HepG2 (cell line): Measurements from ENCODE around the gene MRPL38. TPM values are rescaled to one million over a fixed set of nuclear protein-coding genes. Genes with fewer than 3 reads are reported as not detected.
A peak's percentile ranks its signal among the peaks of the same experiment; 100 is the strongest.

Experiments used
- CHD4 ChIP-seq: fragments of 200-600 bp; sonication (generic); IDR thresholded peaks from 2 replicates; pipeline ENCODE4 v1.7.0; 2017; ENCODE audit warnings: mild to moderate bottlenecking, low read length, borderline replicate concordance
- GABPB1 ChIP-seq: IDR thresholded peaks from 2 replicates; pipeline ENCODE4 v1.6.1; 2016; ENCODE audit warnings: mild to moderate bottlenecking, missing genetic modification reagents, moderate library complexity, missing compliant biosample characterization
- GPN1 ChIP-seq: sonication (generic); formaldehyde crosslinking; IDR thresholded peaks from 2 replicates; pipeline ENCODE4 v1.5.1; 2020; ENCODE audit warnings: missing genetic modification reagents, borderline replicate concordance
- HOXA5 ChIP-seq: sonication (generic); formaldehyde crosslinking; IDR thresholded peaks from 2 replicates; pipeline ENCODE4 v1.4.0; 2020; ENCODE audit warnings: missing genetic modification reagents
- KDM3A ChIP-seq: IDR thresholded peaks from 2 replicates; pipeline ENCODE4 v1.6.1; 2018; ENCODE audit warnings: low read depth, missing compliant biosample characterization
- KLF12 ChIP-seq: sonication (generic); formaldehyde crosslinking; IDR thresholded peaks from 2 replicates; pipeline ENCODE4 v1.4.0; 2020; ENCODE audit warnings: missing genetic modification reagents, borderline replicate concordance
- KLF13 ChIP-seq: sonication (generic); formaldehyde crosslinking; IDR thresholded peaks from 2 replicates; pipeline ENCODE4 v1.4.0; 2020; ENCODE audit warnings: mild to moderate bottlenecking, missing genetic modification reagents
- MAZ ChIP-seq, 2 experiments: sonication (generic) in 1 of 2; formaldehyde crosslinking in 1 of 2; IDR thresholded peaks; 2 replicates each; pipeline versions ENCODE4 v1.5.0 to v1.6.1; 2012 to 2020; ENCODE audit warnings: low read depth in 2 of 2, mild to moderate bottlenecking in 2 of 2, borderline replicate concordance in 1 of 2, improper control_type of control experiment in 1 of 2, low read length in 1 of 2, missing genetic modification reagents in 1 of 2, moderate library complexity in 1 of 2
- MED1 ChIP-seq: sonication (generic); formaldehyde crosslinking; IDR thresholded peaks from 2 replicates; pipeline ENCODE4 v1.4.0; 2020; ENCODE audit warnings: missing genetic modification reagents
- NCOA1 ChIP-seq: sonication (generic); formaldehyde crosslinking; IDR thresholded peaks from 2 replicates; pipeline ENCODE4 v1.9.0; 2021; ENCODE audit warnings: missing genetic modification reagents
- NRL ChIP-seq: sonication (generic); formaldehyde crosslinking; IDR thresholded peaks from 2 replicates; pipeline ENCODE4 v1.5.0; 2020; ENCODE audit warnings: missing genetic modification reagents, mild to moderate bottlenecking, moderate library complexity, borderline replicate concordance
- PAX8 ChIP-seq: sonication (generic); formaldehyde crosslinking; IDR thresholded peaks from 2 replicates; pipeline ENCODE4 v1.8.0; 2022; ENCODE audit warnings: mild to moderate bottlenecking, missing genetic modification reagents, borderline replicate concordance
- PTBP1 ChIP-seq: fragments of 200-400 bp; formaldehyde crosslinking; IDR thresholded peaks from 2 replicates; pipeline ENCODE4 v1.6.1; 2018; ENCODE audit warnings: low read length, low read depth; ENCODE audit not compliant: poor library complexity, severe bottlenecking
- SRSF1 ChIP-seq: fragments of 200-400 bp; formaldehyde crosslinking; optimal IDR thresholded peaks from 2 replicates; pipeline ENCODE3; 2017; ENCODE audit warnings: mild to moderate bottlenecking, low read depth, low read length, moderate library complexity
- SSRP1 ChIP-seq: IDR thresholded peaks from 2 replicates; pipeline ENCODE4 v1.6.1; 2016; ENCODE audit warnings: control low read depth
- STAT5B ChIP-seq: sonication (generic); formaldehyde crosslinking; IDR thresholded peaks from 2 replicates; pipeline ENCODE4 v1.4.0; 2020; ENCODE audit warnings: missing genetic modification reagents
- TOPORS ChIP-seq: sonication (generic); formaldehyde crosslinking; IDR thresholded peaks from 2 replicates; pipeline ENCODE4 v1.8.0; 2023; ENCODE audit warnings: mild to moderate bottlenecking, missing genetic modification reagents
- XRCC5 ChIP-seq: fragments of 200-400 bp; formaldehyde crosslinking; optimal IDR thresholded peaks from 2 replicates; pipeline ENCODE3; 2017; ENCODE audit warnings: mild to moderate bottlenecking, low read length
- ZKSCAN5 ChIP-seq: sonication (generic); formaldehyde crosslinking; IDR thresholded peaks from 2 replicates; pipeline ENCODE4 v1.5.1; 2020; ENCODE audit warnings: mild to moderate bottlenecking, missing genetic modification reagents
- ZNF3 ChIP-seq: IDR thresholded peaks from 2 replicates; pipeline ENCODE4 v1.7.0; 2017; ENCODE audit warnings: inconsistent platforms
- ZNF496 ChIP-seq: sonication (generic); formaldehyde crosslinking; IDR thresholded peaks from 2 replicates; pipeline ENCODE4 v1.8.1; 2023; ENCODE audit warnings: mild to moderate bottlenecking, moderate library complexity, missing genetic modification reagents; ENCODE audit not compliant: insufficient replicate concordance
- ZNF543 ChIP-seq: sonication (generic); formaldehyde crosslinking; IDR thresholded peaks from 2 replicates; pipeline ENCODE4 v1.4.0; 2020; ENCODE audit warnings: mild to moderate bottlenecking, missing genetic modification reagents
- ZNF83 ChIP-seq: sonication (generic); formaldehyde crosslinking; IDR thresholded peaks from 2 replicates; pipeline ENCODE4 v1.4.0; 2020; ENCODE audit warnings: missing genetic modification reagents, mild to moderate bottlenecking, borderline replicate concordance
- ZSCAN25 ChIP-seq: sonication (generic); formaldehyde crosslinking; IDR thresholded peaks from 2 replicates; pipeline ENCODE4 v1.8.0; 2022; ENCODE audit warnings: mild to moderate bottlenecking, missing genetic modification reagents
- ZSCAN30 ChIP-seq: sonication (generic); formaldehyde crosslinking; IDR thresholded peaks from 2 replicates; pipeline ENCODE4 v1.5.0; 2020; ENCODE audit warnings: mild to moderate bottlenecking, missing genetic modification reagents
- polyA plus RNA-seq, 8 experiments: library from polyadenylated mRNA; depleted of rRNA in 3 of 8; stranded (reverse) in 7 of 8; unstranded in 1 of 8; fragments of >200 nt; fragmentation: Illumina TruSeq in 4 of 8; extraction: Trizol in 4 of 8; gene quantifications; 2 replicates each; pipeline versions ENCODE4 v1.2.1 to v1.2.3, GENCODE V29; 2011 to 2016; ENCODE audit warnings: low read depth in 4 of 8, missing spikeins in 1 of 8, mixed read lengths in 1 of 8; ENCODE audit not compliant: insufficient read depth in 1 of 8
- total RNA-seq, 5 experiments: library from RNA; depleted of rRNA; stranded (reverse); fragments of >200 nt; fragmentation: Illumina TruSeq; extraction: Trizol; gene quantifications; 2 replicates each; pipeline ENCODE4 v1.2.3, GENCODE V29; 2016; ENCODE audit warnings: low read depth in 1 of 5
- TF ChIP-seq, protein P1 (sequence below): sonication (generic); formaldehyde crosslinking; IDR thresholded peaks from 2 replicates; pipeline ENCODE4 v1.4.0; 2020; ENCODE audit warnings: mild to moderate bottlenecking, missing genetic modification reagents
- TF ChIP-seq, protein P2 (sequence below): IDR thresholded peaks from 2 replicates; pipeline ENCODE4 v1.6.1; 2016; ENCODE audit warnings: missing genetic modification reagents, missing compliant biosample characterization
- TF ChIP-seq, protein P3 (sequence below): sonication (generic); formaldehyde crosslinking; IDR thresholded peaks from 2 replicates; pipeline ENCODE4 v1.5.0; 2020; ENCODE audit warnings: missing genetic modification reagents, mild to moderate bottlenecking, borderline replicate concordance
- TF ChIP-seq, protein P4 (sequence below): sonication (generic); formaldehyde crosslinking; IDR thresholded peaks from 2 replicates; pipeline ENCODE4 v1.5.0; 2020; ENCODE audit warnings: missing genetic modification reagents

Gene MRPL38
- total and polyA plus RNA-seq, 2 of the 13 experiments (the other 11 are each of a cell fraction or from before 2014, with no cell fraction given): 83.7 to 125 TPM

DNA sequence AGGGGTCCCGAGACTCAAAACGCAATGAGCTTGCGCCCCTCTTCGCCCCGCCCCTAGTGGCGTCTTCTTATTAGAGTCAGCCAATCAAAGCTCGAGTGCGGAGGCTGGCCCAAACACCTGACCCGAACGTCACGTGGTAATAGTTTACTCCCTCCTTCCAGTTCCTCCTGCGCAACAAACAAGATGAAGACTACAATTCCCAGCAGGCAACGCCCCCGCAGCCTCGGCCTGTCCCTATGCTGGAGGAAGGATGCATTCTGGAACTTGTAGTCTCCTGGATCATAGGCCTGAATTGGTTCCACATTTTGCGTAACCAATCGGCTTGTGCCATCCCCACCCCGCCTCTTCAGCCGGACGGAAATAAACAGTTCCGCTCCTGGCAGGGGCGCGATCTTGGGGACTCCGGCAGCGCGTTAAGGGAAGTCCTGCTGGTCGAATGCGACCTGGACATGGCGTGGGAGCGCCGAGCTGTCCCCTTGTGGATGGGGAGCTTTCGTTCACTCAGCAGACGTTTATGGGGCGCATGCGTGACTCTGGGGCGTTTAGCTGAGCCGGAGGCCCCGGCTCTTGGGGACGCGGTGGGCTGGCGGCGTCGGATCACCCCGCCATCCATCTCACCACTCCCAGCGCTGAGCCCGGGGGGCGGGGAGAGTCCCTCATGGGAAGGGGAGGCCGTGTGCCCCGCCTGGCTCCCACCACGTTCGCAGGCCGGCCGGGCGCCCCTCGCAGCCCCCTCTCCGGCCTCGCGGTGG lies 49.2 kb downstream of the MRPL38 start, which contains the start of gene WBP2 (continued):
- TF ChIP-seq, protein P1, sequence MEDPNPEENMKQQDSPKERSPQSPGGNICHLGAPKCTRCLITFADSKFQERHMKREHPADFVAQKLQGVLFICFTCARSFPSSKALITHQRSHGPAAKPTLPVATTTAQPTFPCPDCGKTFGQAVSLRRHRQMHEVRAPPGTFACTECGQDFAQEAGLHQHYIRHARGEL (CRISPR knock-in tag): peak; percentile 94
- TF ChIP-seq SSRP1 (CRISPR knock-in tag): no peak
- TF ChIP-seq ZNF3: no peak
- peak; percentile 94 for TF ChIP-seq XRCC5
- TF ChIP-seq ZNF543 (CRISPR knock-in tag): peak; percentile 65
- peak; percentile 92 for TF ChIP-seq SRSF1
- TF ChIP-seq PAX8: no peak
- TF ChIP-seq GPN1: peak; percentile 50; the same call in 1 of the 2 replicates
- TF ChIP-seq ZSCAN25 (CRISPR knock-in tag): peak; percentile 80
- peak; percentile 30 for TF ChIP-seq KLF12 (CRISPR knock-in tag)
- peak; percentile 69; the same call in 1 of the 2 replicates for TF ChIP-seq MAZ (IDR thresholded peaks at IDR 0.05; ENCODE audit: borderline replicate concordance, low read depth, low read length)
- peak; percentile 94; the same call in 1 of the 2 replicates for TF ChIP-seq MAZ (CRISPR knock-in tag; IDR thresholded peaks at IDR 0.05; ENCODE audit: low read depth)
- TF ChIP-seq, protein P2, sequence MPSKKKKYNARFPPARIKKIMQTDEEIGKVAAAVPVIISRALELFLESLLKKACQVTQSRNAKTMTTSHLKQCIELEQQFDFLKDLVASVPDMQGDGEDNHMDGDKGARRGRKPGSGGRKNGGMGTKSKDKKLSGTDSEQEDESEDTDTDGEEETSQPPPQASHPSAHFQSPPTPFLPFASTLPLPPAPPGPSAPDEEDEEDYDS (CRISPR knock-in tag): peak; percentile 100
- TF ChIP-seq, protein P3, sequence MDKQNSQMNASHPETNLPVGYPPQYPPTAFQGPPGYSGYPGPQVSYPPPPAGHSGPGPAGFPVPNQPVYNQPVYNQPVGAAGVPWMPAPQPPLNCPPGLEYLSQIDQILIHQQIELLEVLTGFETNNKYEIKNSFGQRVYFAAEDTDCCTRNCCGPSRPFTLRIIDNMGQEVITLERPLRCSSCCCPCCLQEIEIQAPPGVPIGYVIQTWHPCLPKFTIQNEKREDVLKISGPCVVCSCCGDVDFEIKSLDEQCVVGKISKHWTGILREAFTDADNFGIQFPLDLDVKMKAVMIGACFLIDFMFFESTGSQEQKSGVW (CRISPR knock-in tag): no peak
- TF ChIP-seq ZSCAN30: no peak; the same call in 1 of the 2 replicates
- TF ChIP-seq, protein P4, sequence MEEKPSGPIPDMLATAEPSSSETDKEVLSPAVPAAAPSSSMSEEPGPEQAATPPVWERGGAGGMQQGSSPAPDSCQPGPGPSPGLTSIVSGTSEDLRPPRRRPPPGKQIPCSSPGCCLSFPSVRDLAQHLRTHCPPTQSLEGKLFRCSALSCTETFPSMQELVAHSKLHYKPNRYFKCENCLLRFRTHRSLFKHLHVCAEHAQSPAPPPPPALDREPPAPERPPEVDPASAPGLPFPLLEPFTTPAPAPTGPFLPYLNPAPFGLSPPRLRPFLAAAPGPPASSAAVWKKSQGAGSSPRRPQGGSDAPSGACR (CRISPR knock-in tag): peak; percentile 99
- TF ChIP-seq ZKSCAN5 (CRISPR knock-in tag): no peak
- peak; percentile 92 for TF ChIP-seq GABPB1 (CRISPR knock-in tag)
- TF ChIP-seq ZNF83 (CRISPR knock-in tag): peak; percentile 50; the same call in 1 of the 2 replicates
- TF ChIP-seq ZNF496: no peak
- peak; percentile 96; the same call in 1 of the 2 replicates for TF ChIP-seq NRL (CRISPR knock-in tag)
- TF ChIP-seq MED1 (CRISPR knock-in tag): peak; percentile 69; the same call in 1 of the 2 replicates
- no peak for TF ChIP-seq PTBP1
- TF ChIP-seq STAT5B (CRISPR knock-in tag): no peak
- TF ChIP-seq KLF13: no peak
- peak; percentile 90 for TF ChIP-seq HOXA5 (CRISPR knock-in tag)
- no peak for TF ChIP-seq CHD4
- TF ChIP-seq NCOA1 (CRISPR knock-in tag): peak; percentile 96; the same call in 1 of the 2 replicates
- 0 out of 2 replicates have a peak, but pooled peaks have one; percentile 77 for TF ChIP-seq TOPORS (CRISPR knock-in tag)
- peak; percentile 21; the same call in 1 of the 2 replicates for TF ChIP-seq KDM3A (CRISPR knock-in tag)
